Measurements from ENCODE around the gene TNPO1. TPM values are rescaled to one million over a fixed set of nuclear protein-coding genes. Genes with fewer than 3 reads are reported as not detected.

The TNPO1 gene
- total RNA-seq, 2 donors from 2014 or later, result 107 to 113 TPM

- WGBS, result 75% methylated on average over 1 of the region's 1 CpG
- no peak overlapping the region for H3K4me3 ChIP-seq
- no peaks in the 10 kb centered on the region for H3K4me1 ChIP-seq (replicated peaks)
- no peaks in the 10 kb centered on the region for H3K9me3 ChIP-seq
- no peaks in the 10 kb centered on the region for H3K27me3 ChIP-seq (replicated peaks; ENCODE audit: insufficient read depth)
- H3K36me3 ChIP-seq, result peaks cover 0 to 13% of the 10 kb centered on the region in 2 donors
- DNase-seq (ENCODE audit: low spot score), result no peak
- TF ChIP-seq CTCF (IDR thresholded peaks at IDR 0.05) (no peak), POLR2A (IDR thresholded peaks at IDR 0.05) (no peak), POLR2AphosphoS5 (IDR thresholded peaks at IDR 0.05) (no peak)
- intact Hi-C loops (cut with DNase I), result no loop called here
- no peak overlapping the region for H3K27ac ChIP-seq
Observed at GRCh38 chr5:72884892-72885291, 68.4 kb downstream of the TNPO1 start.

GRCh38 chr5:72885824-72886223 is 69.4 kb downstream of the TNPO1 start:
- Histone ChIP-seq H3K27ac (no peak overlapping the region), H3K4me1 (replicated peaks) (no peaks in the 10 kb centered on the region), H3K9me3 (no peaks in the 10 kb centered on the region), H3K36me3 (peaks cover 0 to 13% of the 10 kb centered on the region in 2 donors), H3K4me3 (no peak overlapping the region), H3K27me3 (replicated peaks; ENCODE audit: insufficient read depth) (no peaks in the 10 kb centered on the region)
- TF ChIP-seq POLR2A (IDR thresholded peaks at IDR 0.05) (no peak), POLR2AphosphoS5 (IDR thresholded peaks at IDR 0.05) (no peak), CTCF (IDR thresholded peaks at IDR 0.05) (no peak)
- intact Hi-C loops (cut with DNase I), result no loop called here
- WGBS, result 89% methylated on average over 4 of the region's 4 CpGs
- no peak for DNase-seq (ENCODE audit: low spot score)

GRCh38 chr5:72888595-72888994 is 72.1 kb downstream of the TNPO1 start:
- H3K27ac ChIP-seq, result no peak overlapping the region
- WGBS, result 74% methylated on average over 2 of the region's 2 CpGs
- intact Hi-C loops (cut with DNase I), result no loop called here
- no peak overlapping the region for H3K4me3 ChIP-seq
- H3K4me1 ChIP-seq (replicated peaks), result peaks cover 4% of the 10 kb centered on the region
- no peaks in the 10 kb centered on the region for H3K9me3 ChIP-seq
- no peak for DNase-seq (ENCODE audit: low spot score)
- H3K27me3 ChIP-seq (replicated peaks; ENCODE audit: insufficient read depth), result no peaks in the 10 kb centered on the region
- peaks cover 0 to 13% of the 10 kb centered on the region in 2 donors for H3K36me3 ChIP-seq
- TF ChIP-seq POLR2A (IDR thresholded peaks at IDR 0.05) (no peak), POLR2AphosphoS5 (IDR thresholded peaks at IDR 0.05) (no peak), CTCF (IDR thresholded peaks at IDR 0.05) (no peak)

GRCh38 chr5:72889324-72889723 is 72.9 kb downstream of the TNPO1 start:
- WGBS, result 95% methylated on average over 5 of the region's 5 CpGs
- H3K36me3 ChIP-seq, result peaks cover 0 to 13% of the 10 kb centered on the region in 2 donors

More at GRCh38 chr5:72889324-72889723, 72.9 kb downstream of the TNPO1 start:
- TF ChIP-seq POLR2A (IDR thresholded peaks at IDR 0.05) (no peak), CTCF (IDR thresholded peaks at IDR 0.05) (no peak), POLR2AphosphoS5 (IDR thresholded peaks at IDR 0.05) (no peak)
- Histone ChIP-seq H3K27ac (no peak overlapping the region), H3K27me3 (replicated peaks; ENCODE audit: insufficient read depth) (no peaks in the 10 kb centered on the region), H3K4me1 (replicated peaks) (peaks cover 4% of the 10 kb centered on the region), H3K9me3 (no peaks in the 10 kb centered on the region), H3K4me3 (no peak overlapping the region)
- intact Hi-C loops (cut with DNase I), result no loop called here
- no peak for DNase-seq (ENCODE audit: low spot score)
